DMS153 (cell line): ENCODE results near the gene SKAP1.
"Not testable (repeated sequence)": the region's sequence is repeated elsewhere in the genome, so short reads cannot be mapped to it uniquely, and the experiment has no call there.

Experiments
- DNase-seq: peaks from one replicate; lab custom pipeline; 2025; lab: John Stamatoyannopoulos, UW

Gene SKAP1

GRCh38 chr17:48328457-48328856, 101.6 kb downstream of the SKAP1 start:
- DNase-seq, result peak; percentile 67

- DNase-seq, result no peak
These were observed 103.7 kb downstream of the SKAP1 start for GRCh38 chr17:48326310-48326709.

- DNase-seq, result no peak
These were observed 108.0 kb downstream of the SKAP1 start for GRCh38 chr17:48322060-48322459.

- DNase-seq, result no peak
These were observed 112.3 kb downstream of the SKAP1 start for GRCh38 chr17:48317732-48318131.

- no peak for DNase-seq
These were observed 115.3 kb downstream of the SKAP1 start for GRCh38 chr17:48314716-48315115.

- DNase-seq, result no peak
These were observed 116.8 kb downstream of the SKAP1 start for GRCh38 chr17:48313096-48313755.

- no peak for DNase-seq
These were observed 118.7 kb downstream of the SKAP1 start for GRCh38 chr17:48311324-48311723.

GRCh38 chr17:48310748-48311213, 119.2 kb downstream of the SKAP1 start:
- DNase-seq, result peak; percentile 81

GRCh38 chr17:48308581-48308980, 121.4 kb downstream of the SKAP1 start:
- DNase-seq, result no peak

- no peak for DNase-seq
These were observed 122.1 kb downstream of the SKAP1 start for GRCh38 chr17:48307814-48308411.

GRCh38 chr17:48307255-48307654, 122.8 kb downstream of the SKAP1 start:
- DNase-seq, result no peak

- no peak for DNase-seq
These were observed 129.0 kb downstream of the SKAP1 start for GRCh38 chr17:48301002-48301401.

GRCh38 chr17:48299760-48300159, 130.3 kb downstream of the SKAP1 start:
- DNase-seq, result no peak

GRCh38 chr17:48297825-48298224, 132.2 kb downstream of the SKAP1 start:
- no peak for DNase-seq

- DNase-seq, result no peak
These were observed 133.6 kb downstream of the SKAP1 start for GRCh38 chr17:48296453-48296852.

- DNase-seq, result no peak
These were observed 134.4 kb downstream of the SKAP1 start for GRCh38 chr17:48295362-48296288.

- no peak for DNase-seq
These were observed 135.1 kb downstream of the SKAP1 start for GRCh38 chr17:48294806-48295361.

- no peak for DNase-seq
These were observed 135.8 kb downstream of the SKAP1 start for GRCh38 chr17:48294020-48294805.

GRCh38 chr17:48293319-48294019, 136.5 kb downstream of the SKAP1 start:
- DNase-seq, result no peak

- DNase-seq, result no peak
These were observed 139.6 kb downstream of the SKAP1 start for GRCh38 chr17:48290378-48290777.

GRCh38 chr17:48286917-48287316, 143.1 kb downstream of the SKAP1 start:
- DNase-seq, result not testable (repeated sequence)
